GM19193 (cell line): ENCODE data around the gene COL13A1.

ENCODE experiments used
- POLR2A ChIP-seq: IDR thresholded peaks from 4 replicates; pipeline ENCODE4 v1.6.1; 2011; ENCODE audit not compliant: insufficient read depth, insufficient read length; ENCODE audit errors: extremely low read depth

COL13A1 gene

DNA sequence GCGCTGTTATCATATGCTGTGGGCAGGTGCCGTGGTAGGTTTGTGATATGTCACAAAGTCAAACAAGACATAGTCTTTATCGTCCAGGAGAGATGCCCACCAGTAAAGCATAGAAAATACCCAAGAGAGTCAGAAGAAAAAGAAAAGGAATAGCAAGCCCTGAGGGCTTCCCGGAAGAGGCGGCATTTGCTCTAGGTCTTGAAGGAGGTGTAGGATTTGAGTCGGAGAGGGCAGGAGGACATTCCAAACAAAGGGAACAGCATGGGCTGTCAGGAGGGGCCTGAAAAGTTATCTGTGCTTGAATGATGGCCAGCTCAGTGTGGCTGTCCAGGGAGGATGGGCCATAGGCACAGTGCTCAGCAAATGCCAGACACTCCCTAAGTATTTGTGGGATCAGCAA lies 42.2 kb downstream of the COL13A1 start:
- TF ChIP-seq POLR2A = no peak

DNA sequence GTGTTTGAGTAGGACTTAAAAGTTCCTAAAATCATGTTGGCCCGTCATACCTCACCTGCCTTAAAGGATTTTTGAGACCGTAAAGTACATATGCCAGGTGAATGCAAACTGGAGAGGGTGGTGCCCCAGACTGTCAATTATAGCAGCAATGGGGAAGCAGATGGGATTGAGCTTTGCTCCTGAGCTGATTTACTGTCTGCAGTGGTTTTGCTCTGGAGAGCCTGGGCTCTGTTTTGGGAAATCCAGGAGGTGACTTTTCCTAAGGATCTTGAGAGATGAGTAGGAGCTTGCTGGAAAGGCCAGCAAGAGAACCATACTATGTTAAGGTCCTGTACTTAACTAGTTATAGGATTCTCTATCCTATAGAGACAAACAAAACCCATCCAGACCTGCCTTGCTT lies 43.0 kb downstream of the COL13A1 start:
- TF ChIP-seq POLR2A = no peak

DNA sequence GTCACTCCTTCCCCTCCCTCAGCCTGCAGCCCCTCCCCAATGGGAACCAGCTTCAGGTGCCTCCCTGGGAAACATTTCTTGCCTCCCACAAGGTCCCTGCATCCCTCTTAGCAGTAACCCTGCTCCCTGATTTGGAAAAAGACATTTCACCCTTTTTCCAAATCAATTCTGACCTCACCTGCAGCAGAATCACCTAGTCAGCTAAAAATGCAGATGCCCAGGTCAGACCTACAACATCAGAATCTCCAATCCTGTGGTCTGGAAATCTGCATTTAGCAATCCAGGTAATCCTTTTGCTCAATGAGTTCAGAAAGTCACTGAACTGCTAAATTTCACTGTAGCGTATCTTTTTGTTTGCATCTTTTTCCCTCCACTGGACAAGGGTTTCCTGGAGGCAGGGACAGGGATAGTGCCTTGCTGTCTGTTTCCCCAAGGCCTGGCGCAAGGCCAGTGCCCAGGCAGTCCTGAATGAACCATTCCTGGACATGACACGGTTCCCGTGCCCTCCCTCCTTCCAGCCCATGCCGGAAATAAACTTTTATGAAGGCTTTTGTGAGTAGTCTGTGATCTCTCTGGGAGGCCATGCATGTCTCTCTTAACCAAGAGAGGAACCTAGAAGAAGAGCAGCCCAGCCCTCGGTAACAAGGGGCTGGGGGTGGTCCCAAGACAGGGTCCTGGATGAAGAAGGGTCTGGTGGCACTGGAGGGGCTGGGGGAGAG lies 44.0 kb downstream of the COL13A1 start:
- no peak for TF ChIP-seq POLR2A

DNA sequence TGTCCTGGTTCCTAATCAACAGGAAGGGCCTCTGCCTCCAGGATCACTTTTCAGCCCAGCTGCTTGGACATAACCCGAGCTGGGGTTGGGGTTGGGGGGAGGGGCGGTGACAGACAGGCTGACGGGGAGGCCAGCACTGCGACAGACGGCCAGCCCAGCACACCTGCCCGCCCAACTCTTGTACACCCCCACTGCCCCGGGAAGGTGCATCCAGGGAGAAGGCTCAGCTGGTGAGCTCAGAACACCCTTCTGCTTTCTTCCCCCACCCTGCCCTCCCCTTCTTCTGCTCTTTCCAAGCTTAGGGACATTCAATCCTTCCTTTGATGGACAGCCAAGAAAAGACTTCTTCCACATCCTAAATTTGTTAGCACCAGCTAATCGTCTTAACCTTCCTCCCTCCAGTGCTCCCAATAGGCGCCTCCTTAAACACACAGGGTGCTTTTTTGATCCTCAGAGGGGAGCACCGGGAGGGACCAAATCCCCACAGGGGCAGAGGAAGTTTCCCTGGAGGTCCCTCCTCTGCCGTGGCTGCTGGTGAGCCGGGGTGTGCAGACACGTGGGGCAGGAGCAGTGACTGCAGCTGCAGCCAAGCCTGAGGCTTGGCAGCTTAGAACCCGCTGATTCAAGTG lies 44.7 kb downstream of the COL13A1 start:
- no peak for TF ChIP-seq POLR2A

DNA sequence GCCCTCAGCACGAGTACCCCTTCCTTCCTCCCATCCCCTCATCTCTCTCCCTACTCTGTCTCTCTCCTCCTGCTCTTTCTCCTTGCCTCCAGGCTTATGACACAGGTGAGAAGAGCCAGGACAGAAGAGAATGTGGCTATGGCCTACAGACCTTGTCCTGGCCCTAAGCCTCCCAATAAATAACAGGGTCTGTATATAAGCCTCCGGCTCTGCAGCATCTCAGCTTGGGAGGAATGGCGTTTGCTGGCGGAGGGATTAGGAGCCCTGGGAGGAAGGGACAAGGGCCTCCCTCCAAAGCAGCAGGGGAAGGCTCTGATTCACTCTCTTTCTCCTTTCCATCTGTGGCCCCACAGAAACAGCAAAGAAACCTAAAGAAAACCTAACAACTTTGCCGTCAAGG lies 45.8 kb downstream of the COL13A1 start:
- TF ChIP-seq POLR2A = no peak

DNA sequence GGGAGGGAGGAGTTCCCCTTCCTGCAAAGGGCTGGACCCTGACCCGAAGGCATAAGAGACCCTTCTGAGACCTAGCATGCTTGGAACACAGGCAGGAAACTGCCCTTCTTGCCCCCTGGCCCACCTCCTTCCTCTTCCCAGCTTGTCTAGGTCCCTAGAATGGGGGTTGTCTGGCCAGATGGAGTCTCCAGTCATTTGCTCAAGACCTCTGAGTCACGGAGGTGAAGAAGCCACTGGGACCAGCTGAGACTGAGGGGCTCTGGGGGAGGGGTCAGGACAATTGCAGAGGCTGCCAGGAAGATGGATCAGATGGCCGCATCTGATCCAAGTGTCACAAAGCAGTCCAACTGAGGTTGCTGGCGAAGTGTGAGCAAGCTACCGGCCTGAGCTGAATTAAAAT lies 46.2 kb downstream of the COL13A1 start:
- TF ChIP-seq POLR2A = no peak

DNA sequence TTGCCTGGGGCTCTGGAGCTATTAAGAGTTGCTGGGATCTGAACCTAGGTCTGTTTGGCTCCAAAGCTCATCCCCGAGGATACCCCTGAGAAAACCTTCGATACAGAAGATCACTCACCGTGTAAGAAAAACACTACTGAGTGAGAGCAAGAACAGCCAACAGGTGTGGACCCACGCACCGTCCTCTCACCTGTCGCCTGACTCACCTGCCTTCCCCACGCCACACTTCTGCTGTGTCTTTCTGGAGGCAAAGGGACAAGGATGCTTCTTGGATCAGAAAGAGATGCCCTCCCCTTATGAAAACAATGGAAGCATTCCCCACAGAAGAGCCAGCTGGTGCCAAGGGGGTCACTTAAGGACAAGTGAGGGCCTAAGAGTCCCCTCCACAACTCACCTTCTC lies 46.7 kb downstream of the COL13A1 start:
- TF ChIP-seq POLR2A = no peak

DNA sequence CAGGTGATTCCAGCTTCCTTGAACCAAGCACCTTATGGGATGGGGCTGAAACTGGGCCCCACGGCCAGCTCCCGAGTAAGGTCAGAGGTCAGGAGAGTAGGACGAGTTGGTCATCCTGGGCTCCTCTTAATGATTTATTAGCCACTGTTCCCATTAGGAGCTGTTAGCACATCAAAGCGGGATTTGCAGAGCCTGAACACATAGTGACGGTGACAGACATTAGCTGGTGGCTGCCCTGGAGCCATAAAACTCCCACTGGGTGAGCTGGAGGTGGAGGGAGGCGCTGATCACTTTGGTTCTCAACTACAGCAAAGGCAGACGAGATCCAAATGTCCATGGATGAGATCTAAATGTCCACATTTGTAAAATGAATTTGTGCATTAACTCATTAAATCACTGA lies 48.1 kb downstream of the COL13A1 start:
- no peak for TF ChIP-seq POLR2A

DNA sequence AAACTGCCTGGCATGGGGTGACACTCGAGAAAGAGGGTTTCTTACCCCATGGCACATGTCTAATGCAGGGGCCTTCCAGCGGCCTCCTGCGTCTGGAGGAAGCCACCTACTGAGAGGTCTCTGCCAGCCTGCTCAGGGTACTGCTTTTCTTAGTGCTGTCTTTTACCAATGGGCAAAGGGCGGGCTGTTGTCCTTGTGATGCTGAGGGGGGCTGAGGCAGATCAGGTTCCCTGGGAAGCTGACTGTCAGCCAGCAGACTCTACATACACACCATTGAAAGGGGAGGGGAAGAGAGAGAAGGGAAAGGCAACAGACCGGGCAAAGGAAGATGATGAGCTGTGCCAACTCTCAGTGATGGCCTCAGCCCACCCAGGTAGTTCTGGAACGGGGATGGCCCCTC lies 48.7 kb downstream of the COL13A1 start:
- TF ChIP-seq POLR2A = no peak

DNA sequence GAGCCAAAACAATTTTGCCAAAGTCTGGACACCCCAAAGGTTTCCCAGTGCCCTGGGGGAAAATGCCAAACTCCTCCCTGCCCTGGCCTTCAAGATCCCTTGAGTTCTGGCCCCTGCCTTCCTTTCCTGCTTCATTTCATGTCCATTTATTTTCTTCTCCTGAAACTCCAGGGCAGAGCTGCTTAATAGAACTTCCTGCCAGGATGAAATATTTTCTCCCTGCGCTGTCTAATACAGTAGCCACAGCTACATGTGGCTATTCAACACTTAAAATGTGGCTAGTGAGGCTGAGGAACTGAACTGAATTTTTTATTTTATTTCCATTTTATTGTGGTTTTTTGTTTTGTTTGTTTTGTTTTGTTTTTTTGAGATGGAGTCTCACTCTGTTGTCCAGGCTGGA lies 49.6 kb downstream of the COL13A1 start:
- TF ChIP-seq POLR2A = no peak

DNA sequence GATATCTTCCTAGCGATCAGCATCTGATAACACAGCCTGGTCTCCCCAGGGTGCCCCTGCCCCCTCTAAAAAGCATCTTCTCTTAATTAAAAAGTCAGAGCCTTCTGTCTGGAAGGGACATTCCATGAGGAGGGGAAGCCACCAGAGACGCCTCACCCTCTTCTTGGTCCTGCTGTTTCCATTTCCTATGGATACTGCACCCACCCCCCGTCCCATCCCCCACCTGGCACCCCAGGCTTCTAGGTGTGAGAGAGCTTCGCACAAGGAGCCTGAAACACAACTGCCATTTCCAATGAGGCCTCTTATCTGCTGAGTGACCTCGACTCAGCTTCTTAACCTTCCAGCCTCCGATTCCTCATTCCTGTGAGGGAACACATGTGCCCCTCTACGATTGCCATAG lies 51.4 kb downstream of the COL13A1 start:
- no peak for TF ChIP-seq POLR2A

DNA sequence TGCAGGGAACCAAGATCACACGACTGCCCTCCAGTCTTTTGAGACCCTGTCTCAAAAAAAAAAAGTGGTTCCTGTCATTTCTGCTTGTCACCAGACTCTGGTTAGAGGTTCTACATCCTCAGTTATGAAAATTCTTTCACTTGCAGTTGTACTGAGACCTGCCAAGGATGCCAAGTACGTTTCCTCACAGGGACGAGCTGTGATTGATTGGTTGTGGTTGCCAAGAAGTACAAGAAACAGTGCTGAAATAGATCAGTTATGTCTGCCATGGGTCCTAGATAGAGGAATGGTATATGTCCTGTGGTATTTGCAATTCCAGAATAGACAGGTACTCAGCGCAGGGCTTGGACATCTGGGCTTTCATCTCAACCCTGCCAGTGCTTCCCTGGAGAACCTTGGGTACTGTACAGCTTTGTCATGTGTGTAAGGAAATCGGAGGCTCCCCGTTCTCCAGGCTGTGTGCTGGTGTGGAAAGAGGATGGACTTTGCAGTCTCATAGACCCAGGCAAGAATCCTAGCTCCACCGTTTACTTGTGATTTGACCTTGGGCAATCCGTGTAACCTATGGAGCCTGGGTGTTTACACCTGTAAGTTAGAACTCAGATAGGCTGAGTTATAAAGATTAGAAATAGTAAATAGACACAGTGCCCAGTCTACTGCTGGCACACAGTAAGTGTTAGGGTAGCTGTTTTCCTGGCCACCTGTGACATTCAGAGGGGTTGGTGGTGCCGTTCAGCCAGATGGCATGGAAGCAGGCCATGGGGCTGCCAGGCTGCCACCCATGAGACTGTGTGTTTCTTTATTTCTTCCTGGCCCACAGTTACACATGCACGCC lies 53.0 kb downstream of the COL13A1 start:
- no peak for TF ChIP-seq POLR2A

DNA sequence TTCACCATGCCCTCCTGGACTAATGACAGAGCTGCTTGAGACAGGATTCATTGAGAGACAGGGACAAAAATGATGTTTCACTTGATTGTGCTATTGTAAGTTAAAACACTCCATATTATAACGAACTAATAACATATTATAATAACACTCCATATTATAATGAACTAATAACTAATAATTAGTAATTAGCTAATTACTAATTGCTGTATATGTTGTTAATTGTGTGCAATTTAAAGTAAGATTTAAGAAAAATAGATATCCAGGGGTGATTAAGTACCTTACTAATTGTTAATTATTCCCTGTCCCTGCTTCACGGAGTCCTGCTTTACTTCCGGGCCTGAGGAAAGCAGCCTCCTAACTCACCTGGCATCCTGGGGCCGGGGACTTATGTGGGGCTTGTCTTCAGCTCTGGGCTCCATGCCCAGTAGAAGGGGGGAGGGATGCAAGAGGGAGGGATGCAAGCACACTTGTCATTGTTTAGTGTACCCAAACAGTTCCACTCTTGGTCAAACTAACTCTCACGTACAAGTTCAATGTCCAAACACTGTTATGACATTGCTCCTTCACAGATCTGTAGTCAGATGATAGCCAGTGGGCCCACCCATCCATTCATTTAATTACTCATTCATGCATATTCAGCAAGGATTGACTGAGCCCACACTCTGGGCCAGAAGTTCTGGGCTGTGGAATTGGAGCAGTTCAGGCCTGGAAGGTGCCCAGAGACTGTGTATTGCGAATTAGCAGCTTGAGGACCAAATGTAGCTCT lies 53.8 kb downstream of the COL13A1 start:
- TF ChIP-seq POLR2A = no peak

DNA sequence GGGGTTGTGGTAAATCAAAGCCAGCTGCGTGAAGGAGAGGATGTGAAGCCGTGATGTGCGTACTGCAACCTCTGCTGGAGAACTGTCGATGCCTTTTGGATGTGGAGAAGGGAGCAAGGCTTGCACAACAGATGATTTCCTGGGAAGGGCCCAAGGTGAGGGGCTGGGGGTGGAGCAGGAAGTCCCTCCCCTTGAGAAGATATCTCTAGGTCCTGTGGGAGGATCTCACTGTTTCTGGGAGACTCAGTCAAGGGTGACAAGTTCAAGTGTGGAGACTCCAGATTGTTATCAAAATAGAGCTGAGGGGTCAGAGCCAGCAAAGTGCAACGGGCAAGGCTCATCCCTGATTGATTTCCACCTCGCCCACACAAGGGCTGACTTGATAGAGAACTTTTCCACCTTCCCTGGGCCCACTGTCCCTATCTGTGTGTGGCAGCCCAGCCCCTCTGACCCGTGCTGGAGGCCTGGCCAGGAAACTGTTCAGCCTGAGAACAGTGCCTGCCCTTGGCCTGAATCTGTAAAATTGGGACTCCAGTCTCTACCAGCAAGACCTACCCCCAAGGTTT lies 55.0 kb downstream of the COL13A1 start:
- no peak for TF ChIP-seq POLR2A

DNA sequence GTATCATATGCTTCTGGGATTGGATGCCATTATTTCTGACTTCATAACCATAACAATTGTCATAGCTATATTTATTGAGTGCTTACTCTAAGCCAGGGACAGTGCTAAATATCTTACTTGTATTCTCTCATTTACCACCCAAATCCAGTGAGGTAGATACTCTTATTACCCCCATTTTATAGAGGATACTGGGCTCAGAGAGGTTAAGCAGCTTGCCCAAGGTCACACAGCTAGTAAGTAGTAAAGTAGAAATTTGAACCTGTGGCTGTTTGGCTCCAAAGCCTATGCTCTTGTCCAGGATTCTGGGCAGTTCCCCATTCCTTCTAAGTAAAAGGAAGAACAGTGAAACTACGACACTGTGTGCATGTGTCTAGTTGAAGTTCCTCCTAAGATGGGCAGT lies 56.5 kb downstream of the COL13A1 start:
- no peak for TF ChIP-seq POLR2A
